Measurements from ENCODE around the gene HYAL3.

GRCh38 chr3:50331364-50331907, 32.2 kb upstream of the HYAL3 start:
- TF ChIP-seq CTCF (IDR thresholded peaks at IDR 0.05): no peak
- TF ChIP-seq CREB1 (CRISPR knock-in tag; IDR thresholded peaks at IDR 0.05): no peak
- TF ChIP-seq, protein P1, sequence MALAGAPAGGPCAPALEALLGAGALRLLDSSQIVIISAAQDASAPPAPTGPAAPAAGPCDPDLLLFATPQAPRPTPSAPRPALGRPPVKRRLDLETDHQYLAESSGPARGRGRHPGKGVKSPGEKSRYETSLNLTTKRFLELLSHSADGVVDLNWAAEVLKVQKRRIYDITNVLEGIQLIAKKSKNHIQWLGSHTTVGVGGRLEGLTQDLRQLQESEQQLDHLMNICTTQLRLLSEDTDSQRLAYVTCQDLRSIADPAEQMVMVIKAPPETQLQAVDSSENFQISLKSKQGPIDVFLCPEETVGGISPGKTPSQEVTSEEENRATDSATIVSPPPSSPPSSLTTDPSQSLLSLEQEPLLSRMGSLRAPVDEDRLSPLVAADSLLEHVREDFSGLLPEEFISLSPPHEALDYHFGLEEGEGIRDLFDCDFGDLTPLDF (CRISPR knock-in tag; IDR thresholded peaks at IDR 0.05): no peak
- no peak for TF ChIP-seq EMX1 (CRISPR knock-in tag; IDR thresholded peaks at IDR 0.05)
- TF ChIP-seq PREB (CRISPR knock-in tag; IDR thresholded peaks at IDR 0.05; ENCODE audit: borderline replicate concordance): no peak
- TF ChIP-seq KAT7 (CRISPR knock-in tag; IDR thresholded peaks at IDR 0.05; ENCODE audit: borderline replicate concordance): no peak
- TF ChIP-seq E2F5 (CRISPR knock-in tag; IDR thresholded peaks at IDR 0.05): no peak
- no peak for TF ChIP-seq ATF3 (CRISPR knock-in tag; conservative IDR thresholded peaks at IDR 0.05)
- no peak for TF ChIP-seq ZBTB21 (CRISPR knock-in tag; IDR thresholded peaks at IDR 0.05; ENCODE audit: borderline replicate concordance)
- no peak for TF ChIP-seq NFATC4 (CRISPR knock-in tag; IDR thresholded peaks at IDR 0.05)
- no peak for TF ChIP-seq IRF2 (CRISPR knock-in tag; IDR thresholded peaks at IDR 0.05; ENCODE audit: borderline replicate concordance, low read depth)
- TF ChIP-seq CREM (CRISPR knock-in tag; IDR thresholded peaks at IDR 0.05): no peak
